Lower leg skin (tissue), 3 donors: ENCODE results near the gene LRRC14B.

Experiments used
- POLR2A ChIP-seq, 2 donors: fragments of 450-650 bp; IDR thresholded peaks; one replicate each; pipeline ENCODE4 v1.6.1; 2016 to 2017; ENCODE audit warnings: antibody characterized with exemption in 2 of 2, mild to moderate bottlenecking in 1 of 2, moderate library complexity in 1 of 2
- TF ChIP-seq, protein P1 (sequence below), 3 donors: fragments of 450-650 bp; IDR thresholded peaks; one replicate each; pipeline ENCODE4 v1.5.1; 2016; ENCODE audit warnings: antibody characterized with exemption in 3 of 3, mild to moderate bottlenecking in 3 of 3, moderate library complexity in 2 of 3

DNA sequence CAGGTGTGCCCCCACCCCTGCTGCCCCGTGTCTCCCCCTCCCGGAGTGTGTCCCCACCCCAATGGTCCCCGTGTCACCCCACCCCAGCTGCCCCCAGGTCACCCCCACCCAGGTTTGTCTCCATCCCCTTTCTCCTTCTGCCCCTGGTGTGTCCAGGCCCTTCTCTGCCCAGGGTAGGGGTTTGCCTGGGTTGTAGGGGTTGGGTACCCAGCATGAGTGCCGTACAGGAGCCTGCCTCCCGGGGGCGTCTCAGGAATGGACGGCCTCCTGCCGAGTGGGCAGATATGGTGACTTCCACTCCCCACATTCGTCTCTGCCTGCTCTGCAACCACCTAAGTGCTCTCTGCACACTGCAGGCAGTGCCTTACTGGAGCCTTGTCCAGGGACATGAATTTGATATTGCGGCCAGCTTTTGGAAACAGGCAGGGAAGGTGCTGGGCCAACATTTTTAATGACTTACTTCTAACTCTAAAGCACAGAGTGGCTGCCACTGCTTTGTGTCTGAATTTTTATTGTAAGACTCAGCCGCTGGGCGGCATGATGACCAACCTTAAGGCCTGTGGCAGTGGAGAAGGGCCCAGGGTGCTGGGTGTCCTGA lies 6.7 kb downstream of the LRRC14B start:
- no peak for TF ChIP-seq POLR2A (IDR thresholded peaks at IDR 0.05)
- TF ChIP-seq, protein P1, sequence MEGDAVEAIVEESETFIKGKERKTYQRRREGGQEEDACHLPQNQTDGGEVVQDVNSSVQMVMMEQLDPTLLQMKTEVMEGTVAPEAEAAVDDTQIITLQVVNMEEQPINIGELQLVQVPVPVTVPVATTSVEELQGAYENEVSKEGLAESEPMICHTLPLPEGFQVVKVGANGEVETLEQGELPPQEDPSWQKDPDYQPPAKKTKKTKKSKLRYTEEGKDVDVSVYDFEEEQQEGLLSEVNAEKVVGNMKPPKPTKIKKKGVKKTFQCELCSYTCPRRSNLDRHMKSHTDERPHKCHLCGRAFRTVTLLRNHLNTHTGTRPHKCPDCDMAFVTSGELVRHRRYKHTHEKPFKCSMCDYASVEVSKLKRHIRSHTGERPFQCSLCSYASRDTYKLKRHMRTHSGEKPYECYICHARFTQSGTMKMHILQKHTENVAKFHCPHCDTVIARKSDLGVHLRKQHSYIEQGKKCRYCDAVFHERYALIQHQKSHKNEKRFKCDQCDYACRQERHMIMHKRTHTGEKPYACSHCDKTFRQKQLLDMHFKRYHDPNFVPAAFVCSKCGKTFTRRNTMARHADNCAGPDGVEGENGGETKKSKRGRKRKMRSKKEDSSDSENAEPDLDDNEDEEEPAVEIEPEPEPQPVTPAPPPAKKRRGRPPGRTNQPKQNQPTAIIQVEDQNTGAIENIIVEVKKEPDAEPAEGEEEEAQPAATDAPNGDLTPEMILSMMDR (IDR thresholded peaks at IDR 0.05): no peak
